Measurements from ENCODE around the gene TBL3.

Gene TBL3

DNA sequence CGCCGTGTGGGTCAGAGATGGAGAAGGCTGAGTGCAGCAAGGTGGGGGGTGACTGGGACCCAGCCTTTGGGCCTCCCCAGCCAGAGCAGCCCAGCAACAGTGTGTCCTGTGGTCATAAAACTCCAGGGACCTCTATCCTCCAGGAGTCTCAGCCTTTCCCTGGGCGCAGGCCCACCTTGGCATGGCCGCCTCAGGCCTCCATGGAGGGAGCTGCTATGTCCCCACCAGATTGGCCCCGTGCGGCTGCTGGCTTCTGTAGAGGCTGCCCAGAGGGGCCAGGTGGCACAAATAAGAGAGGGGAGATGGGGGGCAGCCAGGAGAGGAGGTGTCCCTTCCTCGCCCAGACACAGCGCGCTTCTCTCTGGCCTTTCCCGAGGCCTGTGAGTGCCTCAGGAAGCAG, 15.3 kb downstream of the TBL3 start:
- TF ChIP-seq, protein P1, sequence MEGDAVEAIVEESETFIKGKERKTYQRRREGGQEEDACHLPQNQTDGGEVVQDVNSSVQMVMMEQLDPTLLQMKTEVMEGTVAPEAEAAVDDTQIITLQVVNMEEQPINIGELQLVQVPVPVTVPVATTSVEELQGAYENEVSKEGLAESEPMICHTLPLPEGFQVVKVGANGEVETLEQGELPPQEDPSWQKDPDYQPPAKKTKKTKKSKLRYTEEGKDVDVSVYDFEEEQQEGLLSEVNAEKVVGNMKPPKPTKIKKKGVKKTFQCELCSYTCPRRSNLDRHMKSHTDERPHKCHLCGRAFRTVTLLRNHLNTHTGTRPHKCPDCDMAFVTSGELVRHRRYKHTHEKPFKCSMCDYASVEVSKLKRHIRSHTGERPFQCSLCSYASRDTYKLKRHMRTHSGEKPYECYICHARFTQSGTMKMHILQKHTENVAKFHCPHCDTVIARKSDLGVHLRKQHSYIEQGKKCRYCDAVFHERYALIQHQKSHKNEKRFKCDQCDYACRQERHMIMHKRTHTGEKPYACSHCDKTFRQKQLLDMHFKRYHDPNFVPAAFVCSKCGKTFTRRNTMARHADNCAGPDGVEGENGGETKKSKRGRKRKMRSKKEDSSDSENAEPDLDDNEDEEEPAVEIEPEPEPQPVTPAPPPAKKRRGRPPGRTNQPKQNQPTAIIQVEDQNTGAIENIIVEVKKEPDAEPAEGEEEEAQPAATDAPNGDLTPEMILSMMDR (IDR thresholded peaks at IDR 0.05; ENCODE audit: borderline replicate concordance, insufficient read depth, low read depth, low read length) = no peak
- H3K4me3 ChIP-seq (ENCODE audit: low read depth, low read length) = no peak overlapping the region

DNA sequence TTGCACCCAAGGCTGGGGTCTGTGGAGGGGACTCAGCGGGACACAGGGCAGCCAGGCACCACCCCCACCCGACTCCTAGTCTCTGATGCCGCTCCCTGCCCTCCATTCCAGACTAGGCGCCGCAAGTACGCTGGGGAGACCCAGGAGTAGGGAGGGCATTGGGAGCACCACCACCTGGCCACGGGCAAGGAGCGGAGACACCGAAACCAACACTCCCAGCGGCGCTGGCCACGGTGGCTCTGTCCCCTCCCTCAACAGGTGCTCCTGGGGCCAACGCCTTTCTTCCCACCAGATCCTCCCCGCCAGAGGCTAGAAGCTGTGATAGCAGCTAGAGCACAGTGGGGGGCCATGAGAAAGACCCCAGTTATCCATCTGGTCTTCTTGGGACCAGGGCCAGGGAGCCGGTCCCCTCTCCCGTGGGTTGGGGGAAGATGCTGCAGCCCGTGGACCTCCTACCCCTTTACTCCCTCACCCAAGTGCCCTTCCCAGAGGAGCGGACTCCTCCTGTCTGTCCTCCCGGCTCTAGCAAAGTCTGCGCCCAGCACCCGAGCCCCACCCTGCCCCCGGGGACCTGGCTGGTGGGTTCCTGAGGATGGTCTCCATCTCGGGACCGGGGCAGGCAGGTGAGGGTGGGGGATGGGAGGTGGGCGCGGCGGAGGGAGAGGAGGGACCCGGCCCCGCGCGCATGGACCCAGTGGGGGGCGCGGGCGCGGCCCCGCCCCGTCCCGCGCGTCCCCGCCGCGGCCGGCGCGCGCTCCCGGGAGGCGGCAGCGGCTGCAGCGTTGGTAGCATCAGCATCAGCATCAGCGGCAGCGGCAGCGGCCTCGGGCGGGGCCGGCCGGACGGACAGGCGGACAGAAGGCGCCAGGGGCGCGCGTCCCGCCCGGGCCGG, 17.6 kb downstream of the TBL3 start, which contains the start of gene SYNGR3:
Gene SYNGR3 (plus strand): TSS at position 762 of the 892 bp plus-strand sequence. CDS start 133 bp downstream, outside the sequence.
- H3K4me3 ChIP-seq (ENCODE audit: low read depth, low read length) = peak within 1 kb of the TSS; percentile 44
- TF ChIP-seq, protein P1 (IDR thresholded peaks at IDR 0.05; ENCODE audit: borderline replicate concordance, insufficient read depth, low read depth, low read length) = no peak

DNA sequence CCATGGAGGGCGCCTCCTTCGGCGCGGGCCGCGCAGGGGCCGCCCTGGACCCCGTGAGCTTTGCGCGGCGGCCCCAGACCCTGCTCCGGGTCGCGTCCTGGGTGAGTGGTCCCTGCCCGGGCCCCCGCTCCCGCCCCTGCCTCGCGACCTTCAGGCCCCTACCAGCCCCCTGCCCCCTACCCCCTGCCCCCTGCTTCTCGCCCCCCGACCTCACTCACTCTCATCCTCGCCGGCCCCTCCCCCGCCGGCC, 18.2 kb downstream of the TBL3 start:
- H3K4me3 ChIP-seq (ENCODE audit: low read depth, low read length) = peak overlapping the region; percentile 44

DNA sequence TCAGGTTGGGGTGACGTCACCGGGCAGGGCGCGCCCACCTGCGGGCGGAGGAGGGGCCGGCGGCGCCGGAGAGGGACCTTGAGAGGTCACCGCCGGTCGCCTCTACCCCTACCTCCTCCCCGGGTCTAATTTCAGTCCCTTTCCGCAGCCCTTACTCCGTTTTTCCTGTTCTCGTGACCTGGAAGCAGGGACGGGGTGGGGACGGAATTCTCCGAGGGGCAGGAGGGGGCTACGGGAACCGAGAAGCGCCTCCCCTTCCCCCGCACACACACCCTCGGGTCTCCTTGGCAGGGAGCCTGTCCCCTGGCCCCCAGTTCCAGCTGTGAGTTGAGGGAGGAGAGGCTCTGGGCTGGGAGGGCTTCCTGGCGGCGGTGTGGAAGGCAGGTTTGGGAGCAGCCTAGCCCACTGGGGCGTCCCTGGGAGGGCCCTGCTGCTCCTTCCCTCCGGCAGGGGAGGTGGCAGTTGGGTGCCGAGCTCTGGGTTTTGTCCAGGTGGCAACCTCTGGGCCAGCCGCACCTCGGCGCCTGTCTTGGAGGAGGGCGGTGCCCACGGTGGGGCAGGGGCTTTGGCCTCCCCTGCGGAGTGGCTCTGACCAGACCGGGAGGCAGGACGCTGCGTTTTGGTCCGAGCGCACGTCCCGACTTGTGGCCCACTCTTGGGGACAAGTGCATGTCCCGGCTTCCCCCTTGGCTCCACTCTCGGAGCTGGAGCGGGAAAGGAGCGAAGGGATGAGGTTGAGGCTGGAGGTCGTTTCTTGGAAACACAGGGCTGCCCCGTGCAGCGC, 18.7 kb downstream of the TBL3 start:
- peak overlapping the region; percentile 44 for H3K4me3 ChIP-seq (ENCODE audit: low read depth, low read length)

More for the DNA sequence above, 18.2 kb downstream of the TBL3 start:
- TF ChIP-seq, protein P1 (IDR thresholded peaks at IDR 0.05; ENCODE audit: borderline replicate concordance, insufficient read depth, low read depth, low read length) = no peak

DNA sequence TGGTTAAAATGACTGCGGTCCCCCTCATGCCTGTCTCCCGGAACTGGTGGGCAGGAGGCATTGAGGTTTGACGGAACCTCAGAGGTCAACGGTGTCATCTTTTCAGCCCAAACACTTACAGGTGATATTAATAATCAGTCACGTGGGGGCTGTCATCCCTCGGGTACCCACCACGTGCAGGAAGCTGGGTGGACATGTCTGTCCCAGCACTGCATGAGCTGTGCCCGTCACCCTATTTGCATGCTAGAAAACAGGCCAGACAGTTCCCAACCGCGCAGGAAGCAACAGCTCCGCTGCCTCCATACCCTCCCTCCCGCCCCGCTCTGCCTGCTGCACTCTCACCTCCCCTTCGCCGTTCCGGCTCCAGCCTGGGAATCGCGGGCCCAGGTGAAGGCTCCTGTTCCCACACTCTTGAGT, 19.3 kb downstream of the TBL3 start:
- H3K4me3 ChIP-seq (ENCODE audit: low read depth, low read length) = no peak overlapping the region
- TF ChIP-seq, protein P1 (IDR thresholded peaks at IDR 0.05; ENCODE audit: borderline replicate concordance, insufficient read depth, low read depth, low read length) = no peak

More for the DNA sequence above, 18.7 kb downstream of the TBL3 start:
- TF ChIP-seq, protein P1 (IDR thresholded peaks at IDR 0.05; ENCODE audit: borderline replicate concordance, insufficient read depth, low read depth, low read length) = no peak

DNA sequence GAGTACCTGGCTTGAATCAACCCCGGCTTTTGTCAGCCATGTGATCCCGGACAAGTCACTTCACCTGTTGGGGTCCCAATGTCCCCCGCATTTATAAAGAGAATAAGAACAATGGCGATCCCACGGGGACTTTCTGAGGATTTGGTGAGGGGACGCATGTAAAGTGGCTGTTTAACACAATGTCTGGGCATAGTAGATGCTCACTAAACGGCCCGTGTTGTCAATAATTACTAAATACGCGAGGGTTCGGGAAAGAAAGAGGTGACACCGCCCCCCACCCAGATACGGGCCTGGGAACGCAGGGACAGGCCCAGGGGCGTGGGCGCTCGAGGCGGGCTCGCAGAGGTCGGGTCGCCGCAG, 19.7 kb downstream of the TBL3 start:
- TF ChIP-seq, protein P1 (IDR thresholded peaks at IDR 0.05; ENCODE audit: borderline replicate concordance, insufficient read depth, low read depth, low read length) = no peak
- H3K4me3 ChIP-seq (ENCODE audit: low read depth, low read length) = peak overlapping the region; percentile 33
